Posterior cingulate gyrus (tissue), 11 donors: ENCODE measurements around the gene TUBB2B.
"Not testable (repeated sequence)": the region's sequence is repeated elsewhere in the genome, so short reads cannot be mapped to it uniquely, and the experiment has no call there.

ENCODE experiments used
- DNase-seq, 10 donors: peaks; one replicate each; pipeline versions ENCODE4 v3.0.0 to v3.0.0-alpha.2; 2020 to 2021; ENCODE audit warnings: mixed read lengths in 3 of 10
- intact Hi-C: fragments of 100-400 bp; cut with DNase I; formaldehyde crosslinking; loops from one replicate; pipeline ENCODE4 v1.15.1; 2023

The TUBB2B gene

DNA sequence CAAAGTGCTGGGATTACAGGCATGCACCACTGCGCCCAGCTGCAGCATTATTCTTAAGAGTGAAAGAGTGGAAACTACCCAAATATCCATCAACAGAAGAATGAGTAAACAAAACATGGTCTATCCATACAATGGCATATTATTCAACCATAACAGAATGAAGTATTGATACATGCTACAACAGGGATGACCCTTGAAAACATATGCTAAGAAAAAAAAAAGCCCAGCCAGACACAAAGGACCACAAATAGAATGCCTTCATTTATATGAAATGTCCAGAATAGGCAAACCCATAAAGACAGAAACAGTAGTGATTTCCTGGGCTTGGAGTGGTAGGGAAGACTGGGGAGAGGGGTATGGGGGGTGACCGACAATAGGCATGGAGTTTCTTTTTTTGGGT is 7.1 kb downstream of the TUBB2B start:
- intact Hi-C loops = no loop called here
- DNase-seq = no peak

DNA sequence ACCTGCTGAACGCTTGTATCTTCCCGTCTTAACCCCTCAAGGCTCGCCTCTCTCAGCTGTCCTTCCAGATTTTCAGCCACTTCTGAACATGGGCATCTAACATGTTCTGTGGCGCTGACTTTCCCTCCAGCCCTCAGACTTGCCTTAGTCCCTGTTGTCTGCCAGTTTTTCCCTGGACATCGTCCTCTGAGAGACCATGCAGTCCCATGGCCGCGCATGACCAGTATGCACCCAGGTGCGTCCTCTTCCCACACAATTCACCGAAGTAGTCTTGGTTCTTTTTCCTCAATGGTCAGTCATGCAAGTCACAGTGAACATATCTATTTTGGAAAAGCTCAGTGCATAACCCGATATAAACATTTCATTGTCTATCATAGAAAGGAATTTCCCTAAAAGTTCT is 9.2 kb downstream of the TUBB2B start:
- intact Hi-C loops = no loop called here
- DNase-seq = no peak

DNA sequence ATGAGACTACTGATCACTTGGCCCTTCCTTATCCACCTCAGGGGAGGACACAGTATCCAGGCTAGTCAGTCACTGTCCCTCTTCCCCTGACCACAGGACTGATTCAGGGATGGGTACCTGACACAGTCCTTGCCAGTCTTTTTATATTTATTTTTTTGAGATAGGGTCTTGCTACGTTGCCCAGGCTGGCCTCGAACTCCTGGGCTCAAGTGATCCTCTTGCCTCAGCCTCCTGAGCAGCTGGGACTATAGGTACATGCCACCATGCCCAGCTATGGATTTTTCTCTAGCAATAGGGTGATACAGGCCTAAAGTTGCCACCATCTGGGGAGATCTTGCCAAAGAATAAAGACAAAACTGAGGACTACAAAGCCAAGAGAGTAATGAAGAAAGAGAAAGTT is 10.2 kb downstream of the TUBB2B start:
- intact Hi-C loops = no loop called here
- no peak for DNase-seq

DNA sequence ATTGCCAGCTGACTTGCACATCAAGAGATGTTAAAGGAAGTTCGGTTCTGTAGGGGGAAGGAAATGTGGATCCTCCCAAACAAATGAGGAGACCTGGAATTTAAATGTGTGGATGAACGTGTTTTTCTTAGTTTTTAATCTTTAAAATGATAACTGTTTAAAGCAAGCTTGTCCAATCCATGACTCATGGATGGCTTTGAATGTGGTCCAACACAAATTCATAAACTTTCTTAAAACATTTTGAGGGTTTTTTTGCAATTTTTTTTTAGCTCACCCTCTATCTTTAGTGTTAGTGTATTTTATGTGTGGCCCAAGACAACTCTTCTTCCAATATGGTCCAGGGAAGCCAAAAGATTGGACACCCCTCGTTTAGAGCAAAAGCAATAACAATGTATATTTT is 12.6 kb downstream of the TUBB2B start:
- intact Hi-C loops = no loop called here

DNA sequence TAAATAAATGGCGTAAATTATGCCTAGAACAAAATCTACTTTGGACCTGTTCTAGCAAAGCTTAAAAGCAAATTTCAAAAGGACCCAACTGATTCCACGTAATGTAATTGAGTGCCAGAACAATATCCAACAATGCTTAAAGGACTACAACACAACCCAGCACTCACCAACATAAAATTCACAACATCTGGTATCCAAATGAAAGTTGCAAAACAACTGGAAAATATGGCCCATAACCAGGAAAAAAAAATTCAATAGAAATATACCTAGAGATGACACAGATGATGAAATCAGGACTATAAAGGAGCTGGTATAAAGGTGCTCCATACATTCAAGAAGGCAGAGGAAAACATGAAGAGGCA is 14.1 kb downstream of the TUBB2B start:
- no peak for DNase-seq
- intact Hi-C loops = no loop called here

More for the DNA sequence above, 12.6 kb downstream of the TUBB2B start:
- DNase-seq = no peak

DNA sequence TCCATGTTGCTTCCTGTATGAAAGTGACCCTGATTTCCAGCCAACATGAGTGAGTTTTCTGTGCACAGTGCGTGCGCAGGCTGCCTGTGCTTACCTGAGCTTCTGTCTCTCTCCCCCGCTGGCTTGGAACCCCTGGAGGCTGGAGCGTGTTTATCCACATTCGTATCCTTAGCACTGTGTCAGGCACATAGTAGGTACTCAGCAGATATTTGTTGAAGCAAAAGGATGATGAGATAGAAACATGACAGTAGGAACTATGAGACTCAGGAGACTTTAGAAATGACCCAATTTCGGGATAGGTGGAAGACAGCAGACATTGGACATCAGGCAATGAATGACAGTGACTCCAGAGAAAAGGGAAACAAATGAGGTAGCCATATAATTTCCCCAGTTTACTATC is 15.2 kb downstream of the TUBB2B start:
- DNase-seq = no peak
- intact Hi-C loops = no loop called here

DNA sequence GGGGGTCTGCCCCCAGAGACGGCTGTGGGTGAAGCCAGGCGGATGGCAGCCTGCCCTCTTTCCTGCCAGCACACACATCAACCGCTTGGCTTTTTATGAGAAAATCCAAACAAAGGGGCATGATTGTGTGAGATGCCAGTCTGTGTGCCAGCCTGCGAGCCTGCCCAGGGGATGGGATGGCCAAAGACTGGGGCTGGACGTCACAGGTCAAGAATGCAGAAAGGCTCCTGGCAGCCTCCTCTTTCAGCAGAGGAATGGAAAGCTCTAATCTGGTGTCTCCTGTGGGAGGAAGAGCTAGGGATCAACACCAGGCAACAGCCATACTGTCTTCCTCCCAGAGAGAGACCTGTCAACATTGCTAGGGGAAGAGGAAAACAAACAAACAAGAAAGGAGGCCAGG is 15.8 kb downstream of the TUBB2B start:
- intact Hi-C loops = no loop called here
- peak; percentile 51 to 95 (median 66) for DNase-seq

DNA sequence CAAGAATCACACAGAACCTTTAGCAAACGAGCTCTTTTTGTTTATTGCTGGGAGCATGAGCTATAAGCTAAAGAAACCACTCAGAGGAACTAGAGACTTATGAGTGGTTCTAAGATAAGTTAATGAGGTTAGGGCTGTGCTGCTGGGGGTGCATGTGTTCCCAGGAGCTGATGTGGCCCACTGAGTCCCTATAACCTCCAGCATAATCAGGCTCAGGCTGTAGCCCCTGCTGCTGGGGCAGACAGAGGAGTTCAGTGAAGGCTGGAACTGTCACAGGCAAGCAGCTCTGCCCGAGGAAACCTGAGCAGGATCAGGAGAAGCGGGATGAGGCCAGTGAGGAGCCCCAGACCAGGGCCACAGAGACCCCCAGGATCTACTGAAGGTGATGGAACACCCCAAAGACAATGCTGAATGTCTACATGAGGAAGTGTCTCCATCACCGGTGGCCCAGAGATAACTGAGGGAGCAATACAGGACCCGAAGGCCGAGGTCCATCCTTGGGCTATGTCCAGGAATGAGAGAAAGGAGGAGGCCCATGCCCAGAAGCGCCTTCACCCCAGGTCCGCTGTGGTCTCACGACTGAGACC is 17.3 kb downstream of the TUBB2B start:
- intact Hi-C loops = no loop called here
- no peak for DNase-seq

DNA sequence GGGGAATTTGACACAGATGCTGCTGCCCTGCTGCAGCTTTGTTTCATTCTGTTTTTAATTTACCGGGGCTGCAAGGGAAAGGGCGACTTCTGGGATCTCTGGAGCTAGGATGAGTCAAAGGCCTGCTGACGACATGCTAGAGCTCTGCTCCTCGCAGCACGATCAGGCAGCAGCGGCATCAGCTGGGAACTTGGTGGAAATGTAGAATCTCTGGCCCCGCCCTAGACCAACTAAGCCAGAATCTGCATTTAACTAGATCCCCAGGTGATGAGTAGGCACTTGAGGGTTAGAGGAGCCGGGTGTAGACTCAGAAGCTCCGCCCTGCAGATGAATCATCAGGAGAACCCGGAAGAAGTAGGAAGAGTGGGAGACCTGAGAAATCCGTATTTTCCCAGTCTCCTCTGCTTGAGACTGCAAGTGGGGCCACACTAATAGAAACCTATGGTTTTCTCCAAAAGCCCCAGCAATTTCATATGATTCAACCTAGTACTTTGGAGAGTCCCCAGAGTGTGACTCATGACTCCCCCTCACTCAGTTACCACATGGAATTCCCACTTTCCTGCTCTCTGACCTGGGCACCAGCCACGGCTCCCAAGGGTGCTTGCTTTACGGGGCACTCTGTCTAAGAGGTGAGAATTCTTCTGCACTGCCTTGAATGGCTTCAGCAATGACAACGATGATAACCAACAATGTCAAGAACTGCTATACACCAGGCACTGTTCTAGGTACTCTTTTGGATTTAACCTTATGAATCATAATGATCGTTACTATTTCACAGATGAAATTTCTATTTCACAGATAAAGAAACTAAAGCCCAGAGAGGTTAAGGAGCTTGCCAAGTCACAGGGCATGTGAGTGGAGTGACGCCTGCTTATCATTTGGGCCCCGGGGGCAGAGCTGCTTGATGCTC is 18.1 kb downstream of the TUBB2B start:
- intact Hi-C loops = no loop called here
- DNase-seq = peak in 6 of 10 donors; percentile 35 to 91 (median 50)

DNA sequence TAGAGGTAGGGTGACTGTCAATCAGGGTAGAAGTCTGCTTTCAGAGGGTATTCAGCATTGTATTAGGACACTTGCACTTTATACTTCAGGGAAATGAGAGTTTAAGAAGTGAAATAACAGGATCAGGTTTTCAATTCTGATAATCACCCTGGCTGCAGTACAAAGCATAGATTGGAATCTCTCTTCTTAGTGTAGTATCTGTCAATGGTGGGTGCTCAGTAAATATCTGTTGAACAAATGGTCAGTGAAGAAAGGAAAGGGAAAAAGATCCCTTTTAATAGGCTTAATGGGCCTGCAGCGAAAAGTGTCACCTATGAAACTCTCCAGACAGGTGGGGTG is 18.7 kb downstream of the TUBB2B start:
- intact Hi-C loops = no loop called here

DNA sequence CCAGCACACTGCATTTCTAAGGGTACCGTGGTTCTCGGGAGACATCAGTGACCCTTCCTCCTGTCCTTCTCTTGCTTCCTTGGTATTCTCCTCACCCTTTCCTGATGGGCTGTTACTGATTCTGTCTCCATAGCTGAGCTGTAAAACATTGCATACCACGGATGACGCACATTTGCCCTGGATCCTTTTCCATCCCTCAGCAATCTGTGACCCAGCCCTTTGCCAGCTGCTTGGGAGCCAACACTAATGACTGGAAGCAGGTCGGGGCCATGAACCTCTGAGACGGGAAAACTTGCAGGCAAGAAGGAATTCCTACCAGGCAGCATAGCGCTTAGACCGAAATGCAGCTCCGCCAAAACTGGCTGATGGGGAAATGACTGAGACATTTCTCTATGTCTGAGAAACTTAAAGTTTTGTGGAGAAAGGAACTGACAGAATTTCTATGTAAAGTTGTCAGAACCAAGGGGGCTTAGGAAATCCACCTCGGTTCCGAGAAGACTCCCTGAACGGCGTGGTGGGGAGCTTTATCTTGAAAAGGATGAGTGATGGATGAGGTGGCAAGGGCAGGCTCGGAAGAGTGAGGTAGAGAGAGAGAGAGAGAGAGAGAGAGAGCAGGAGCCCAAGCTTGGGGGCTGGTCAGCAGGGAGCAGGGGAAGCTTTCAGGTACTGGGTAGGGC is 19.2 kb downstream of the TUBB2B start:
- intact Hi-C loops = no loop called here
- peak in 1 of 10 donors; percentile 14 for DNase-seq

More for the DNA sequence above, 18.7 kb downstream of the TUBB2B start:
- DNase-seq = no peak

DNA sequence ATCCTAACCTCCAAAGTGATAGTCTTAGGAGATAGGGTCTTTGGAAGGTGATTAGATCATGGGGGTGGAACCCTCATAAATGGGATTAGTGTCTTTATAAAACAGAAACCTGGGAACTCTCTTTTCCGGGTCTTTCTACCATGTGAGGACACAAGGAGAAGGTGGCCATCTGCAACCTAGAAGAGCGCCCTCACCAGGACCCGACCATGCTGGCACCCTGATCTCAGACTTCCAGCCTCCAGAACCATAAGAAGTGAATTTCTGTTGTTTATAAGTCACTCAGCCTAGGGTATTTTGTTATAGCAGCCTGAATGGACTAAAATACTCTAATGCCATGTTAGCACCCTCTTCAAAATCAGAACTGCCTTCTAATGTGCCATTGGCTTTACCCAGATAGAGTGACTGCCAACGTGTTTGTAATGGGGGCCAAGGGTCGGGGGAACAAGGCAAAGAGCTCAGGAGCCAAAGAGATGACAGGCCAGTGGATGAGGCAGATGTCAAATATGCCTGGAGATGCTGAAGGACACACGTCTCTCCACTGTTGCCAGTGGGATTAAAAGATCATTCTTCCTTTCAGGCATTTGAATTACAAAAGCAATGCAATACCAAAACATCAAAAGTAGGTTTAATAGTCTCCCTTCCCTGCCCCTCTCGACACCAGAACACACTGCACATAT is 21.0 kb downstream of the TUBB2B start:
- intact Hi-C loops = no loop called here
- DNase-seq = no peak

DNA sequence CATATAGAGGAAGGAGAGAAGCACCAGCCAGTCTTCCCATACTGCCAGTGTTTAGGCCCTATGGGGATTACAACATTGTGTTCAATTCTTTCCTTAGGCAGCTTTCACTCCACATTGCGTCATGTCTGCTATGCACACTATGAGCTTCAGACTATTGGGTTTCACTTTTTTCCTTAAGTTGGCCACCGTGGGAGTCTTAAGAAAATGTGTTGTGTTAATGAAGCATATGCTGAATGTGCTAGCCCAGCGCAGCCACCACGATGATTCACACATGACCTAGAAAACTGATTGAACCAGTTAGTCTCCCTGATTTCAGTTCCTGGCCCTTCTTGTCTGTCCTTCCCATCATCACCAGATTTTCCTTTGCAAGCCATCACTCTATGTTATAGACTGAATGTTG is 21.5 kb downstream of the TUBB2B start:
- intact Hi-C loops = no loop called here
- DNase-seq = peak in 2 of 10 donors; percentile 24 to 76

DNA sequence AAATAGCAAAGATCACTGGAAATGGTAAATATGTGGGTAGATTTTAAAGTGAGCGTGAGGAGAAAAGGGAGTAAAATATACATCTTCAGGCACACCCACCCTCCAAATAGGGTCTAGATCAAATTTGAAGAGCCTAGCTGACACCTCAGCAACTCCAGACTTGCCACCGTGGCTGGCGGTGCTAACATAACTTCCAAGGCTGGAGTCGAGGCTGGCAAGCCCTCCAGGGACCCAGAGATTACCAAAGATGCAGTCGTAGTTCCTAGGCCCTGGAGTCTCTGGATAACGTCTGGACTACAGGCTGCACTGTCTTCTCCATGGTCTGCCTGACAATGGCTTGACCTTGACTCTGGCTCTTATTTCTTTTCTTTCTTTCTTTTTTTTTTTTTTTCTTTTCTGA is 22.5 kb downstream of the TUBB2B start:
- DNase-seq = peak in 1 of 10 donors; percentile 14
- intact Hi-C loops = no loop called here

DNA sequence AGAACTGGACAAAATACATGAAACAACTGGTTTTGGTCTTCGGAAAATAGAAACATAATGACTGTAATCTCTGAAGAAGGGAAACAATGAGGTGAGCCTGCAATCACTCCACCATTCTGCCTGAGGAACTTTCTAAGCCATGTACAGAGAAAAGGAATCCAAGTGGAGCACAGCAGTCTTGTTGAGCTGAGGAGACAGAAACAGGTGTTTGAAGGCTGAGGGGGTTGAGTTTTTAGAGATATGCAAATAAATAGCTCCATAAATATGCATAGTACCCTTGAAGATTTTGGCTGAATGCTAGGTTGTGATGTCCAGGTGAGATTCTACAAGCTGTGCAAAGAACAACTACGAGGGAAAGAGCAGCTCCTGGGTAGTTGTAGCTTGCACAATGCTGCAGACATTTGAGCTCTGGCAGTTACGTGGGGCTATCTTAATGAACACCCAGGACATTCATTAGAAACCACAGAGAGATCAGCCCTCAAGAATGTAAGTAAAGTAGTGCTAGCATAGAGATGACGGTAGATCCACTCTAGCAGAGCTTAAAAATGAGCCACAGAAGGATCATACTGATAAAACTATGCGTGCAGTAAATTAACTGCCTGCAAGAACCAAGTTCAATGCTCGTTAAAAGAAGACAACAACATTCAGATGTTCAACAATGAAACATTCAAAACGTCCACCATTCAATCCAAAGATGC is 24.3 kb downstream of the TUBB2B start:
- no peak for DNase-seq
- intact Hi-C loops = no loop called here

DNA sequence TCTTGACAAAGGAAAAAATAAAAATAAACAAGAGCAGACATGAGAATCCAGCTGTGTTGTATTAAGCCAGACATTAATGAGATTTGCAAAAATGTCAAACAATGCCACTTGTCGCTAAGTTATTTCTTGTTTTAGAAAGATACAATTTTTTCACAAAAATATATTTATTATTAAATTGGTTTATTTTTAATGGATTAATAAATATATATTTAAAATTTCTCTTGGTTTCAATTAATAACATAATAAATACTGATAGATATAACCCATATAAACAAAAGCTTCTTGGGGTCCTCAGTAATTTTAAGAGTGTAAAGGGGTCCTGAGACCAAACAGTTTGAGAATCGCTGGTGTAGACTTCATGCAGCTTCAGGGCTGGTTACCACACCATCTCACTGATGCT is 26.1 kb downstream of the TUBB2B start:
- DNase-seq = no peak
- intact Hi-C loops = no loop called here

DNA sequence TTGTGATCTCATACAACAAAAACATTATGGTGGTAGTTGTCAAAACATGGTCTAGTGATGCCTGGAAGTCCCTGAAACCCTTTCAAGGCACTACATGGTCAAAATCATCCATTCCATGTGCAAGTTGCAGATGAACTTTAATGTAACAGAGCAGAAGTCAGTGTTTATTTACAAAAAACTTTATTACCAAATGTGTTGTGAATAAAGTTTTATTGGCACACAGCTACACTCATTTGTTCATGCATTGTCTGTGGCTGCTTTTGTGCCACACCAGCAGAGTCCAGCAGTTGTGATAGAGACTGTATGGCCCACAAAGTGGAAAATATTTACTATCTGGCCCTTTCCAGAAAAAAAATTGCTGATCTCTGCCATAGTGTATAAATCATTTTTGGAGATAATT is 26.8 kb downstream of the TUBB2B start:
- no peak for DNase-seq
- intact Hi-C loops = no loop called here

DNA sequence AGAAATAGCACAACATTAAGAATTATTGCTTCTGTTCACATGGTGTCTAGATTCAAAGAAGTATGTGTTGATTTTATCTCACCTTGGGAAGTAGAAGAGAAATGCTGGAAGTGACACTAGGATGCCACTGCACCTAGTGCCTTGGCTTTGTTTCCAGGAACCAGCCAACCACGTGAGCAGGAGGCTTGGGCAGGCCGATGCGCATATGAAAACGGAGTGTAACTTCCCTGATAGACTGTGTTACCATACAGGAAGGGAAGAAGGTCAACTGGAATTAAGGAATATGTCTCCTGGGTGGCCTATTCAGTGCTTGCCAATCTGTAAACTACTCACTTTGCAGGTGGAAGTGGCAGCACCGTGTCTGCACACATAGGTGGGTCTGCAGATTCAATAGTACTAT is 28.1 kb downstream of the TUBB2B start:
- intact Hi-C loops = no loop called here
- DNase-seq = peak in 1 of 10 donors; percentile 31

DNA sequence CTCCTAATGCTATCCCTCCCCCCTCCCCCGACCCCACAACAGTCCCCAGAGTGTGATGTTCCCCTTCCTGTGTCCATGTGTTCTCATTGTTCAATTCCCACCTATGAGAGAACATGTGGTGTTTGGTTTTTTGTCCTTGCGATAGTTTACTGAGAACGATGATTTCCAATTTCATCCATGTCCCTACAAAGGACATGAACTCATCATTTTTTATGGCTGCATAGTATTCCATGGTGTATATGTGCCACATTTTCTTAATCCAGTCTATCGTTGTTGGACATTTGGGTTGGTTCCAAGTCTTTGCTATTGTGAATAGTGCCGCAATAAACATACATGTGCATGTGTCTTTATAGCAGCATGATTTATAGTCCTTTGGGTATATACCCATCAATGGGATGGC is 29.7 kb downstream of the TUBB2B start:
- intact Hi-C loops, DNase-seq: not testable (repeated sequence)

DNA sequence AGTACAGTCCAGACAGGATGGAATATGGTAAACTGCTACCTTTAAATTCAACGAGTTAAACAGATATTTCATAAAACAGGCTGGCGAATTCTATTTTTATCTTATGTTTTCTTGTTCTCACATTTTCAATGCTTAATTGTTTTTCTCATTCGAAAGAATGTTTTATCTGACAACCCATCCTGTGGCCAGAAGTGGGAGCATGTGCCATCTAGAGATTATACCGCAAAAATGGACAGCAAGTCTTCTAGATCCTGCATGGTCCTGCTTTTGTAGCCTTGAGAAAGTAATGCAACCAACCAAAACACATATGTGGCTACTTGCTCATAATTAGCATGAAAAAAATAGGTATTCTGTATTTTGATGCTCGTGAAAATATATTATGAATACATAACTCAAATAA is 30.7 kb downstream of the TUBB2B start:
- DNase-seq = no peak
- intact Hi-C loops = no loop called here
